Uterus (tissue), 2 donors: ENCODE measurements around the gene KCND1.

Experiments used
- CTCF ChIP-seq, 4 experiments: fragments of 200-600 bp in 2 of 4; fragments of 450-650 bp in 2 of 4; sonication (generic) in 2 of 4; IDR thresholded peaks; one replicate each; pipeline ENCODE4 v1.5.1; 2016 to 2019; ENCODE audit warnings: antibody characterized with exemption in 4 of 4, mild to moderate bottlenecking in 2 of 4, moderate library complexity in 1 of 4
- POLR2A ChIP-seq, 2 donors: fragments of 450-650 bp; IDR thresholded peaks; one replicate each; pipeline ENCODE4 v1.6.1; 2016; ENCODE audit warnings: antibody characterized with exemption in 2 of 2, mild to moderate bottlenecking in 1 of 2, moderate library complexity in 1 of 2

GRCh38 chrX:48937054-48937907, 34.4 kb downstream of the KCND1 start:
- TF ChIP-seq CTCF (IDR thresholded peaks at IDR 0.05) (no peak), POLR2A (IDR thresholded peaks at IDR 0.05) (no peak)
